OCI-LY1 (cell line): Measurements from ENCODE around the gene ENG.

Experiments
- H2AFZ ChIP-seq: fragments of 200-600 bp; sonication (generic), shearing (Covaris generic); 2 replicates; pipeline ENCODE4 v1.6.0; 2014; ENCODE audit warnings: antibody characterized with exemption, mild to moderate bottlenecking, low read length
- H3F3A ChIP-seq: fragments of 200-600 bp; sonication (generic), shearing (Covaris generic); 2 replicates; pipeline ENCODE4 v1.6.0; 2014; ENCODE audit warnings: mild to moderate bottlenecking, antibody characterized with exemption, low read length, moderate library complexity; ENCODE audit not compliant: insufficient read depth
- H3K27ac ChIP-seq: fragments of 200-600 bp; sonication (generic); 2 replicates; pipeline ENCODE4 v1.5.1; 2014; ENCODE audit warnings: low read length, mixed run types, mild to moderate bottlenecking, low read depth; ENCODE audit not compliant: poor library complexity, severe bottlenecking
- H3K27me3 ChIP-seq: fragments of 200-600 bp; sonication (generic); 2 replicates; pipeline ENCODE4 v1.6.0; 2014; ENCODE audit warnings: antibody characterized with exemption, mild to moderate bottlenecking, low read length, moderate library complexity; ENCODE audit not compliant: insufficient read depth
- H3K36me3 ChIP-seq: fragments of 200-600 bp; sonication (generic); 2 replicates; pipeline ENCODE4 v1.6.1; 2014; ENCODE audit warnings: mild to moderate bottlenecking, antibody characterized with exemption, low read length, moderate library complexity, mixed read lengths; ENCODE audit not compliant: insufficient read depth
- H3K4me1 ChIP-seq: fragments of 200-600 bp; sonication (generic); 2 replicates; pipeline ENCODE4 v1.5.1; 2014; ENCODE audit warnings: mild to moderate bottlenecking, low read length, moderate library complexity; ENCODE audit not compliant: insufficient read depth, severe bottlenecking
- H3K4me2 ChIP-seq: fragments of 200-600 bp; sonication (generic), shearing (Covaris generic); 2 replicates; pipeline ENCODE4 v1.6.1; 2014; ENCODE audit warnings: low read length
- H3K4me3 ChIP-seq: fragments of 200-600 bp; sonication (generic); 2 replicates; pipeline ENCODE4 v1.5.1; 2014; ENCODE audit warnings: low read length, low read depth, mild to moderate bottlenecking, mixed read lengths; ENCODE audit not compliant: poor library complexity, severe bottlenecking
- H3K79me2 ChIP-seq: fragments of 200-600 bp; shearing (Covaris generic); 2 replicates; pipeline ENCODE4 v1.6.1; 2016; ENCODE audit warnings: mixed run types, low read length, mixed read lengths; ENCODE audit not compliant: insufficient read depth
- H3K9ac ChIP-seq: fragments of 200-600 bp; sonication (generic), shearing (Covaris generic); 2 replicates; pipeline ENCODE4 v1.6.1; 2014; ENCODE audit warnings: mild to moderate bottlenecking, low read length, mixed read lengths
- H3K9me2 ChIP-seq: fragments of 200-600 bp; sonication (generic), shearing (Covaris generic); 2 replicates; pipeline ENCODE4 v1.6.1; 2014; ENCODE audit warnings: low read depth, mild to moderate bottlenecking, low read length, mixed read lengths
- H3K9me3 ChIP-seq: fragments of 200-600 bp; shearing (Covaris generic); 2 replicates; pipeline ENCODE4 v1.6.1; 2014; ENCODE audit warnings: low read length, mixed read lengths
- H4K20me1 ChIP-seq: fragments of 200-600 bp; sonication (generic), shearing (Covaris generic); 2 replicates; pipeline ENCODE4 v1.6.0; 2016; ENCODE audit warnings: mild to moderate bottlenecking, low read length; ENCODE audit not compliant: insufficient read depth
- EZH2 ChIP-seq: fragments of 200-600 bp; sonication (generic), shearing (Covaris generic); IDR thresholded peaks from 2 replicates; pipeline ENCODE4 v1.8.0; 2017; ENCODE audit warnings: borderline replicate concordance, mixed run types, mild to moderate bottlenecking, antibody characterized with exemption, low read length, moderate library complexity, mixed read lengths
- TF ChIP-seq, protein P1 (sequence below): fragments of 200-600 bp; sonication (generic), shearing (Covaris generic); IDR thresholded peaks from 2 replicates; pipeline ENCODE4 v1.5.1; 2017; ENCODE audit warnings: mild to moderate bottlenecking, antibody characterized with exemption, low read length, moderate library complexity, mixed read lengths

ENG gene

DNA sequence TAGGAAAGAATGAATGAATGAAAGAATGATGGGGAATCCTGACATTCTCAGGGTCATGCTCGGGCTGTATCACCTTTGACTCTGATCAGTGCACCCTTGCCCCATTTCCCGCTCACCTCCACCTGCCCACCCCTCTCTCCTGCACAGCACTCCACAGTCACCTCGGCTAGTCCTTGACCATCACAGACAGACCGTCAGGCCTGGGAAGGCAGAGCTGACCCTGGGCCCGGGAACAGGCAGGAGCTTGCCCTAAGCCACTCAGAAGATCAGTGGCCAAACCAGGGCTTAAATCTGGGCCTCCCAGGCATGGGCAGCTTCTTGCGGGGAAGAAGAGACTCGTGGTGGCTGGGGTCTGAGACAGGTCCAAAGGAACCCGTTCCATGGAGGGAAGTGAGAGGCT lies 41.4 kb upstream of the ENG start:
- H3K27me3 ChIP-seq = no peaks in the 10 kb centered on the region
- H3K4me2 ChIP-seq = no peak overlapping the region
- no peak overlapping the region for H3K27ac ChIP-seq
- H3K4me1 ChIP-seq = peaks cover 32% of the 10 kb centered on the region
- no peaks in the 10 kb centered on the region for H3K9me2 ChIP-seq
- no peaks in the 10 kb centered on the region for H3K79me2 ChIP-seq
- H4K20me1 ChIP-seq = no peaks in the 10 kb centered on the region
- no peak overlapping the region for H3K9ac ChIP-seq
- H3K36me3 ChIP-seq = peaks cover 58% of the 10 kb centered on the region
- TF ChIP-seq, protein P1, sequence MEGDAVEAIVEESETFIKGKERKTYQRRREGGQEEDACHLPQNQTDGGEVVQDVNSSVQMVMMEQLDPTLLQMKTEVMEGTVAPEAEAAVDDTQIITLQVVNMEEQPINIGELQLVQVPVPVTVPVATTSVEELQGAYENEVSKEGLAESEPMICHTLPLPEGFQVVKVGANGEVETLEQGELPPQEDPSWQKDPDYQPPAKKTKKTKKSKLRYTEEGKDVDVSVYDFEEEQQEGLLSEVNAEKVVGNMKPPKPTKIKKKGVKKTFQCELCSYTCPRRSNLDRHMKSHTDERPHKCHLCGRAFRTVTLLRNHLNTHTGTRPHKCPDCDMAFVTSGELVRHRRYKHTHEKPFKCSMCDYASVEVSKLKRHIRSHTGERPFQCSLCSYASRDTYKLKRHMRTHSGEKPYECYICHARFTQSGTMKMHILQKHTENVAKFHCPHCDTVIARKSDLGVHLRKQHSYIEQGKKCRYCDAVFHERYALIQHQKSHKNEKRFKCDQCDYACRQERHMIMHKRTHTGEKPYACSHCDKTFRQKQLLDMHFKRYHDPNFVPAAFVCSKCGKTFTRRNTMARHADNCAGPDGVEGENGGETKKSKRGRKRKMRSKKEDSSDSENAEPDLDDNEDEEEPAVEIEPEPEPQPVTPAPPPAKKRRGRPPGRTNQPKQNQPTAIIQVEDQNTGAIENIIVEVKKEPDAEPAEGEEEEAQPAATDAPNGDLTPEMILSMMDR = no peak
- no peak for TF ChIP-seq EZH2
- H2AFZ ChIP-seq = no peak overlapping the region
- no peak overlapping the region for H3K4me3 ChIP-seq
- H3F3A ChIP-seq = no peaks in the 10 kb centered on the region; the same call in 1 of the 2 replicates
- peaks cover 8% of the 10 kb centered on the region; the same call in 1 of the 2 replicates for H3K9me3 ChIP-seq

- Histone ChIP-seq H2AFZ (no peak overlapping the region), H3K9ac (no peak overlapping the region), H3K79me2 (no peaks in the 10 kb centered on the region), H3K9me3 (peaks cover 8% of the 10 kb centered on the region; the same call in 1 of the 2 replicates), H3K4me2 (no peak overlapping the region), H3K27ac (no peak overlapping the region), H4K20me1 (no peaks in the 10 kb centered on the region), H3F3A (no peaks in the 10 kb centered on the region; the same call in 1 of the 2 replicates), H3K4me3 (no peak overlapping the region), H3K36me3 (peaks cover 74% of the 10 kb centered on the region), H3K4me1 (peaks cover 15% of the 10 kb centered on the region), H3K27me3 (no peaks in the 10 kb centered on the region), H3K9me2 (no peaks in the 10 kb centered on the region)
- TF ChIP-seq, protein P1 = no peak
- no peak for TF ChIP-seq EZH2
Measured at GRCh38 chr9:127893392-127893791, 38.9 kb upstream of the ENG start.

DNA sequence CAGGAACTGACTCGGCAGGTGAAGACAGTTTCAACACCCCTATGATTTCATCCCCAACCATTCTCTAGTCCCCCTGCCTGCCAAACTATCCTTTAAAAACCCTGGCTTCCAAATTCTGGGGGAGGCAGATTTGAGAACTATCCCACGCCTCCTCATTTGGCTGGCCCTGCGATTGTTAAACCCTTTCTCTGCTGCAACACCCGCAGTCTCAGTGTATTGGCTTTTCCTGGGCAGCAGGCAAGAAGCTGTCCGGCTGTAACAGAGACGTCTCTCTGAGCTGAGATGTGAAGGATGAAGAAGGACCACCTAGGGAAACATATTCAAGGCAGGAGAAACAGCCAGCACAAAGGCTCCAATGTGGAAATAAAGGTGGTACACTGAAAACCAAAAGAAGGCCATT lies 38.4 kb upstream of the ENG start:
- no peaks in the 10 kb centered on the region for H4K20me1 ChIP-seq
- H3K4me1 ChIP-seq = peaks cover 12% of the 10 kb centered on the region
- TF ChIP-seq, protein P1 = no peak
- no peak for TF ChIP-seq EZH2
- no peaks in the 10 kb centered on the region for H3K9me2 ChIP-seq
- no peaks in the 10 kb centered on the region for H3K27me3 ChIP-seq
- H3K9me3 ChIP-seq = peaks cover 8% of the 10 kb centered on the region; the same call in 1 of the 2 replicates
- no peak overlapping the region for H3K9ac ChIP-seq
- no peak overlapping the region for H3K4me3 ChIP-seq
- no peak overlapping the region for H3K4me2 ChIP-seq
- peaks cover 76% of the 10 kb centered on the region for H3K36me3 ChIP-seq
- H3K27ac ChIP-seq = no peak overlapping the region
- no peaks in the 10 kb centered on the region for H3K79me2 ChIP-seq
- H3F3A ChIP-seq = no peaks in the 10 kb centered on the region; the same call in 1 of the 2 replicates
- H2AFZ ChIP-seq = no peak overlapping the region
